Liver (tissue), 5 donors: ENCODE results near the gene PTHLH. TPM values are rescaled to one million over a fixed set of nuclear protein-coding genes. Genes with fewer than 3 reads are reported as not detected.

Source experiments
- polyA plus RNA-seq, 2 donors: library from polyadenylated mRNA; stranded (reverse) in 1 of 2; unstranded in 1 of 2; fragments of 200-250 nt in 1 of 2; fragments of >200 nt in 1 of 2; fragmentation: Nextera tagmentation in 1 of 2; extraction: Ambion mirVana in 1 of 2; gene quantifications; one replicate each; pipeline versions ENCODE4 v1.2.1 to v1.2.3, GENCODE V29; 2013 to 2015
- small RNA-seq: library from RNA; depleted of rRNA; stranded (forward); fragments of <200 nt; gene quantifications from one replicate; pipeline ENCODE3, GENCODE V24; 2014
- total RNA-seq, 2 donors: library from RNA; depleted of rRNA; stranded (reverse); fragments of >200 nt; gene quantifications; one replicate each; pipeline ENCODE4 v1.2.3, GENCODE V29; 2014
- donor health status: healthy.
- donor health status: healthy.
- donor health status: healthy.

Gene PTHLH
- total and polyA plus RNA-seq, 4 donors, result not detected

Small RNA genes lying within 50 kb of the gene (small RNA-seq; reads per million reads assigned to genes)
- gene AC008011.1, result not detected

Other genes starting within 250 kb of the PTHLH start
- gene KLHL42, start 192.5 kb downstream of the PTHLH start, total RNA-seq, result 10 to 100 TPM in 1 of 2 donors, 1 to 10 TPM in 1; 8.8 to 13.4 TPM
- 1 to 10 TPM; 3.6 to 4.1 TPM for gene KLHL42, start 192.5 kb downstream of the PTHLH start, polyA plus RNA-seq
- gene MANSC4, start 192.5 kb downstream of the PTHLH start, total RNA-seq, result not detected
- not detected for gene MANSC4, start 192.5 kb downstream of the PTHLH start, polyA plus RNA-seq
- gene CCDC91, start 217.7 kb upstream of the PTHLH start, total RNA-seq, result 10 to 100 TPM; 15.4 to 29.0 TPM
- gene CCDC91, start 217.7 kb upstream of the PTHLH start, polyA plus RNA-seq, result 10 to 100 TPM in 1 of 2 donors, 1 to 10 TPM in 1; 8.4 to 14.9 TPM